GM19324 (cell line): ENCODE measurements around the gene SNCAIP.

Experiments used
- ATAC-seq: cut with Tn5 transposase; IDR thresholded peaks from one replicate; pipeline ENCODE4 v1.9.1; 2021; ENCODE audit warnings: mild to moderate bottlenecking, moderate library complexity; ENCODE audit not compliant: unreplicated experiment, low FRiP score

The SNCAIP gene

DNA sequence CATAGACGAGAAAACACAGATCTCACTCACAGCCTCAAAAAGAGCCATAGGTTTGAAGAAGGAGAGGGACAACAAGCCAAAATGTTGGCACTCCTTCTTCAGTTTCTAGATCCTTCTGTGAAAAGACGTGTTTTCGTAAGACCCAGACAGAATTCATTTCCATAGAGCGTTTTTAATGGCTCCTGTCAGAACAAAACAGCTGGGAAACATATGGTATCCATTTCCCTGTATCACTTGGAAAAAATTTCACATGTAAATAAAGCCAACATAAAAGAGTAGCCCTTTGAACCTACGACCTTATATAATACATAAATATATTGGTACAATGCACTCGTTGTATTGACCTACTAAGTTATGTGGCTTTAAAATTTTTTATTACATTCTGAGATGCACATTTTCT is 108.1 kb downstream of the SNCAIP start:
- no peak for ATAC-seq

DNA sequence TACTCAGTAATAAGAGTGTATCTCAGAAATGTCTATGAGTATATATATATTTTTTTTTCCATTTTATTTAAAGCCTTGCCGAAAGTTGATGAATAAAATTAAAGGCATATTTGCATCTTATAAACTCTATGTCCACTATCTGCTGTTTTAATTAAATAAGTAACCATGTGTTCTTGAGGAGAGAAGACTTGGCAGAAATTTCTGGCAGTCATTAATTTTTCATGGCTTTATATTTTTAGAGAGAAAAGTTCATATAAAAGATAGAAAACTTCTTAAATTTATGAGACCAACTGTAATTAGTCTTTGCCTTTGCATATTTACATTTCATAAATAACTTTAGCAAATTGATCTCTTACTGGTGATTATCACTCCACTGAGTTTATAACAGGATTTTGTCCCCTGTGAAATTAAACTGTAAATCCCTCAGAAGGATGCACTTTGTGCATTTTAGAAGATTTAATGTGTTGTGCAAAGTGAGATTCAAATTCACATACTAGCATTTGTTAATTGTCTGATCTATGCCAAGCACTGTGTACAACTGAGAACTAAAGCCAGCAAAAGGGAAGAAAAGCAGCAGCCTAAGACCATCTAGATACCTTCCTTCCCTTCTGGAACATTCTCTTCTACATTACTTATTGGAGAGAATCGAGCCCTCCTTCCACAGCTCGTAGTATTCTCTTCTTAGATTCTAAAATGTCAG is 108.7 kb downstream of the SNCAIP start:
- no peak for ATAC-seq

DNA sequence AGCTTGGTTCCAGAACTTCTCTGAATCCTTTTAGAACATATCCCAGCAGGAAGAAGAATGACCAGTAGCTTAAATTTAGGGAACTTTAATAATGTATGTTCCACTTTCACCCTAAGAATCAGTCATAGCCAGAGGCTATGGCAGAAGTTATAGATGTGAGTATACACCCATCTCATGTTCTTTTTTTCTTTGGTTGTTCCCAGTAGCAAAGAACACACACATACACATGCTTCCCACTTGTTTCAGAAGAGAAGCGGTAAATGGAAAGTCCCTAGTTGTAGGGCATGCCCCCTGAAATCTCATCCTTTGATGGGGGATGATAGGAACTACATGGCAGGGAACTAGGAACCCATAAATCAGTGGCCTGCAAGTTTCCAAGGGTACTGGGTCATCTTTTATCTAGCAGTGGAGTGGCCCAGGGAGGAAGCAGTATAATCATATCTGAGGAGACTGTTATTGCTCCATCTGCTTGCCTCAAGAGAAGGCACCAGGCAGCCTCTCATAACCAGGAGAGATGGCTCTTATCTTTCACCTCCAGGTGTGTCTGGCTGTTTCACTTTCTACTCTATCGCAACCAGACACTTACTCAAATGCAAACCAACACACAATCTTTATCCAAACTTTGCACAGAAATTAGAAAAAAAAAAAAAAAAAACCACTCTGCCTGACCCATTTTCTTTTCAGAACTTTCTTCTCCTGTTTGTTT is 109.5 kb downstream of the SNCAIP start:
- ATAC-seq, result peak; percentile 86

DNA sequence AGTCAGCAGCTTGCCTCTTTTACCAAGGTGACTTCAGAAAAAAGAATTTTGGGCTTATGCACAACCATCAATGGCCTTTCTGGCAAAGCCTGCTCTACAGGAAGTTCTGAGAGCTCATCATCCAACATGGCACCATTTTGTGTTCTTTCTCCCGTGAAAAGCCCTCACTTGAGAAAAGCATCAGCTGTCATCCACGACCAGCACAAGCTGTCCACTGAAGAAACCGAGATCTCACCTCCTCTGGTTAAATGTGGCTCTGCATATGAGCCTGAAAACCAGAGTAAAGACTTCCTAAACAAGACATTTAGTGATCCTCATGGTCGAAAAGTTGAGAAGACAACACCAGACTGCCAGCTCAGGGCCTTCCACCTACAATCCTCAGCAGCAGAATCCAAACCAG is 111.2 kb downstream of the SNCAIP start:
- ATAC-seq, result no peak

DNA sequence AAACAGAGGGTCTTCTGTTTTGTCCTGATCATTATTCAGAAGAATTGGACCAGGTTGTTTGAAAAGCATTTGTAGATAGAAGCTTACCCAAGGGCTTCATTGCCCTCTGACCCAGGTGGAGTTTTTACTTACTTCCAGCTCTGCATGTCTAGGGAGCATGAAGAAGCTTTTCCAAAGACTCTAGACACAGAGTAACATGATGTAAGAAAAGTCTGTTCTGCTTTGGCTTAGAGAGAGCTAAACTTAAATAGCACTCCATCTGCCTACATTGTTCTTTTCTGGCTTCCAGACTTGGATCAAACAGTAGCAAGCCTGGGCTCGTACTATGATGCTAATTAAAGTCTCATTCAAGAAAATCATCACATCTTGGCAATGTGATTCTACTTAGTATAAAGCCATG is 112.1 kb downstream of the SNCAIP start:
- no peak for ATAC-seq

DNA sequence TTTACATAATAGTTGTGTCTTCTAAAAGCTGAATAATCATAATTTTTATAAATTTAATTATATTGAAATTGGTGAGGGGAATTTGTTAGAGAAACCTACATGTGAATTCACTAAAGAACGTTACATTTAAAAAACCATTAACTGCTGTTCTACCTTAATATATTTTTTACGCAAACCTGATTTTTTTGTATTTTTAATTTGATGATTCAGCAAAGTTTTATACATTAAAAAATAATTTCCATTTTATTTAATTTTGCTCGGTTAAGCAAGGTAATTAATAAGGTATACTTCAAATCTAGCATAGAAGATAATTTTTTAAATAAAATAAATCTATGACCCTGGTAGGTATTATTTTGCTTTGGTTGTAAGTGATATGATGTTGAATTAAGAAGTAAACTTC is 114.3 kb downstream of the SNCAIP start:
- ATAC-seq, result no peak

DNA sequence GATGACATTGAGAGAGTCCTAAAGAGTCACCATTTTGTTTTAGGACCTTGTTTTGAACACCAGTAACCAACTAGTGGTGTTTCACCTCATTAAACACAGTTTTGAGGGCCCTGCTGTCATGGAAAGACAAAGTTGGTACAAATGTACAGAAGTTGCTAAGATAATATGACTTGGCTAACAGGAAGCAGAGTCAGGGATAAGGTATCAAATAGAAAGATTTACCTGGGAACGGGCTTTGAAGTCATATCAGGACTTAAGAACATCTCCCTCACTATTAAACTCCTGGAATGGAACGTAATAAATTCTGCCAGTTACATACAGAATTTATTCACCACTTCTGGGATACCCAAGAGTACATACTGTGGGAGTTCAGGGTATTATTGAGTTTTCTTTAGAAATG is 115.6 kb downstream of the SNCAIP start:
- no peak for ATAC-seq

DNA sequence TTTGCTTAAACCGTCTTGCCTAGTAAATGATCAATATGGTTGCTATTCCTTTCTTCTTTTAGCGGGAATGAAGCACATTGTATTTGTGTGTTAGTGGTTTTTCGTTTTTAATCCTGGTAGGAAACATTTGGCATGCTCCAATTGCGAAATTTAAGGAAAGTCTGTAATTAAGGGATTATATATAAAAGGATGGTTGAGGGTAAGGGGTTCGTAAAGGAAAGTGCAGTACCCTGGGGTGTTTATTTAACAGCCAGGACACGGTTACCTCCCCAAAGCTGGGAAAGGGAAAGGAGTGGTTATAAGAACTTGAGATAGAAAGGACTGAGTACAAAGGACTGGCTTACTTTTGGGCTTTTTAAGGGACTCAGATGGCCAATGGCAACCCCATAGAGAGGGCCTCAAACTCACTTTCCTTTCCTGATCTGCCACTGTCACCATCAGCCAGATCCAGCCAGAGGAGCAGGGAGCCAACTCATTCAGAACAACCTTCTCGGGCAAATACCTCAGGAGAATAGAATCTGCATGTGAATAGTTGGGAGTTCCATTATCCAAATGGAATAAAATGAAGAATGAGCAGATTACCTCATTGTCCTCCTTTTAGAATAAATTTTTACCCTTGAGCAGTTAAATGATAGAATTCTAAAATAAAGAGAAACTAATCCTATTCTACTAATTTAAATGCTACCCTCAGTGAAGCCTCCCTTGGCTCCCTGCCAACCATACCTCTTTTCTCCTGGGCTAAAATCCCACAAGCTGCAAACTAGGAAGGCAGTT is 117.7 kb downstream of the SNCAIP start:
- ATAC-seq, result no peak

DNA sequence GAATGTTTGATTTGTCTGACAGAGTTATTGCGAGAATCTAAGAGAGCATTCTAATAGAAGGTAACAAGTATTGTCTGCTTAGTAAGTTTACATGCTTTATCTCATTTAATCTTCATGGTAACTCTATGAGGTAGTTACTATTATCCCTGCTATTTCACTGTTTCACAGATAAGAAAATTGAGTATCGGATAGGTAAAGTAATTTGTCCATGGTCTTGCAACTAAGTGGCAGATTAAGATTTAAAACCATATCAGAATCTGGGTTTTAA is 118.2 kb downstream of the SNCAIP start:
- ATAC-seq, result no peak

DNA sequence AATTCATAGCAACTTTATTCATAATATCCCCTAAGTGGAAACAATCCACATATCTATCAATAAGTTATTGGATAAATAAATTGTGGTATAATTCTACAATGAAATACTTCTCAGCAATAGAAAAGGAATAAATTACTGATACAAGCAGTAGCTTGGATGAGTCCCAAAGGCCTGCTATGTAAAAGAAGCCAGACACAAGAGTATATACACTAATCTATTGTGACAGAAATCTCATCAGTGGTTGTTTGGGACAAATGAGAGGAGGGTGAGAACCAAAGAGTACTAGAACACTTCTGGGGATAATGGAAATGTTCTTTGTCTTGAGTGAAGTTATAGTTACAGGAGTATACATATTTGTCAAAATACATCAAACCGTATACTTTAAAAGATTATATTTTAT is 119.3 kb downstream of the SNCAIP start:
- ATAC-seq, result no peak

DNA sequence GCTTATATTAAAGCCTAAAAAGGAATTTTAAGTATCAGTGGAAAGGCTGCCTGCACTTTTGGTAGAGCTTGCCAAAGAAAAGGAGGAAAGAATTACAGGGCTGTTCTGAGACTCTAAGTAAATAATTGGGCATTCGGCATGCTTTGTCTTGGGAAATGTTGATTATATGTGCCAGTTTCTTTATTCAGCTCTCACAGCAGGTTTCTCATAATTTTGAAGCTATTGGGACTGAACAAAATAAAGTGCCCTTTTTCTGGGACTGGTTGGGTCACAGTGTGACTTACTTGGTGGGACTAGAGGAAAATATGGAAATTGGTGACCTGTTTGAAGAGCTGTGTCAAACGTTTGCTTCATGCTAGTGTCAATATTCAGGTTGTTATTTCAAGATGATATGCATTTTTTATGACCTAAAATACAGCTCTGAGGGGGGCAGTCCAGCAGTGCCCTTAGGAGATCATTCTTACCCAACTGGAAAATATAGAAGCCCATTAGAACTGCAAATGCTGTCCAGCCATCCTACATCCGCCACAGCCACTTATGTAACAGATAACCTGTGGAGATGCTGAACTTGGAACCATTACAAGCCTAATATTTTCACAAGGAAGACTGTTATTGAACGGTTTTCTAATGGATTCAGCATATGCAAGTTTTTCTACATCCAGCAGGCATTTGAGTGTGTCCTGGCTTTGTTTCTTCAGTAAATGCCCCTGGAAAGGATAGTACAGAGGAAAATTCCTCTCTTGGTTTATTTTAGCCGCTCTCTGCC is 122.4 kb downstream of the SNCAIP start:
- no peak for ATAC-seq

DNA sequence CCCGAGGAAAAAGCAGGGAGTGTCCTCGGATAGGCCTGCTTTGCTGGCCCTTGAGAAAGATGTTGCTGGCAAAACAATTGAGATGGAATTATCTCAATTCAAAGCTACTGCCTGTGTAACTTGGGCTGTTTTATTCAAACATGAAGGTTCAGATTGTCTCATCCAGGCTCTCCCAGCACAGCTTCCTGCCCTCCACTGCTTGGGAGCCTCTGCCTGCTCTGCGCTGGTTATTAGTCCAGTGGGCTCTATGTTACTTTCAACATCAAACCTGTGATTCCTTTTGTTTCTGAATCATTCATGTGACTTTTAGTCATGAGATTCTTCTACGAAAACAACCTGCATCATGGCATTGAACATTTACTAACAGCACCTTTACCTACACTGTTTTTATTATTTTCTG is 123.2 kb downstream of the SNCAIP start:
- ATAC-seq, result no peak

DNA sequence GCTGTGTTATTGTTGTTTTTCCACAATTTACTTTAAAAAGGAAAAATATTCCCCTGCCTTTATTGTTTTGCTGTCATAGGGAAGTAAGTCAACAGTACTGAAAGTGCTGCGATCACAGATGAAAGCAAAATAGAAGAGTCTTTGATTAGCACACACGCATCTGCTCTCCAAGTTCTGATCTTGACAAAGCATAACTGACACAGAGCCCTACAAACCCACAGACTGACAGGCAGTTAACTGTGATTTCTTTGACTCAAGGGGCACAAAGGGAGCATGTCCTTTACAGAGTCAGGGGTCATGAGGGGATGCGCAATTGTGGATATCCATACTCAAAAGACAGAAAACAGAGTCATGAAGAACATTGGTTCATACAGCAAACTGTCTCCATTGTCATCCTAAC is 123.7 kb downstream of the SNCAIP start:
- no peak for ATAC-seq

DNA sequence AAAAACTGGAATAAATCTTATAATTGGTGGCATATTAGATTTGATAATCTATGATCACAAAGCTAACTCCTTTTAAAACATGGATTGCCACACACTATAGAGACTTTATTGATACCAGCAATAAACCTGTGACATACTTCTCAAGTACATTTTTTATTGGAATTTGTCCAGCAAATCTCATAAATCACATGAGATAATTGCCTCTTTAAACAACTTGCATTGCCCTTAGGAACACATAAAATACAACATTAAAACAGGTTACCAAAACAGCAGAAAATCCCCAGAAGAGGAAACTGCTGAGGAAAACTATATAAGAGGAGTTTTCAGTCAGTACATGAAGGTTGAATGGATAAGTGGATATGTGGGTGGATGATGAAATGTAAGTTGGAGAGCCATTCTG is 124.6 kb downstream of the SNCAIP start:
- no peak for ATAC-seq

DNA sequence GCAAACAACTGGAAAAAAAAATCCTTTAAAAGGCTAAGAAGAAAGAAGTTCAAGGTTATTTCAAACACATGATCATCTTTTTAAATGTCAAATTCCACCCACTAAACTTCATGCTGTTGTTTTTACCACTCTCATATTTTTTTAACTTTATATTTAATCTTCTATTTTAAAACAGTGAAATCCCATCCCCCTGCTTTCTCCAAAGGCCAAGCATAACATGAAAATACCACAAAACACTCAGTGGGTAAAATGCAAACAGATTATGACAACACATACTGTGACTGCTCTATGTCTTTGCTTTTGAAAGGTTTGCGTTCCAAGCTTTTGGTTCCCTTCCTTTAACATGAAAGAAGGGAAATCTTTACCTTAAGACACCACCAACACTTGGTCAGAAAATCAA is 127.6 kb downstream of the SNCAIP start:
- no peak for ATAC-seq

DNA sequence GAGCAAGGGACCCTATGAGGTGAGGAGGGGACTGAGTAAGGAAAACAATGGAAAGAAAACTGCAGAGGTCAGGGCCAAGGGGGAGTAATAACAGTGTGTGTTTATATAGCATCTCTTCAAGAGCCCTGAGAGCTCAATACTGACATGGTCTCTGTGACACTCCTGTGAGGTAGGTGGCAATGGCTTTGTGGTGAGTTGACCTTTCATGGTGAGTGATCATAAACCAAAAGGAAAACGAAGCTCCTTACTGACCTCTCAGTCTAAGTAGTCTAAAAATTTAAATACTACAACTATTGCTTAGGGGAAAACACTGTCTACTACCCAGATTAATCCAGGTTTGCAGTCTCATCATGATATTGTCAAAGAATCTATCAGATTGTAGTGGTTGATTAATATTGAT is 130.9 kb downstream of the SNCAIP start:
- ATAC-seq, result no peak

DNA sequence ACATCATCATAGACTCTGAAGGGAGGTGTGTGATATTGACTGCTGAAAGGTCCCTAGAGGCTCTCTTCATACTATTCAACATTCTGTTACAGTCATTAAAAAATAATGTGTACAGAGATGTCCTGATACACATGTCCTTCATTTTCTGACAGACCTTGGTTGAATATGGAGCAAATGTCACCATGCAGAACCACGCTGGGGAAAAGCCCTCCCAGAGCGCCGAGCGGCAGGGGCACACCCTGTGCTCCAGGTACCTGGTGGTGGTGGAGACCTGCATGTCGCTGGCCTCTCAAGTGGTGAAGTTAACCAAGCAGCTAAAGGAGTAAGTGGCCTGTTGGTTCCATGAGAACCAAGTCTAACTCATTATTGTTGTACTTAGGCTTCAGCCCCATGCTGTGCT is 132.4 kb downstream of the SNCAIP start:
- ATAC-seq, result no peak

DNA sequence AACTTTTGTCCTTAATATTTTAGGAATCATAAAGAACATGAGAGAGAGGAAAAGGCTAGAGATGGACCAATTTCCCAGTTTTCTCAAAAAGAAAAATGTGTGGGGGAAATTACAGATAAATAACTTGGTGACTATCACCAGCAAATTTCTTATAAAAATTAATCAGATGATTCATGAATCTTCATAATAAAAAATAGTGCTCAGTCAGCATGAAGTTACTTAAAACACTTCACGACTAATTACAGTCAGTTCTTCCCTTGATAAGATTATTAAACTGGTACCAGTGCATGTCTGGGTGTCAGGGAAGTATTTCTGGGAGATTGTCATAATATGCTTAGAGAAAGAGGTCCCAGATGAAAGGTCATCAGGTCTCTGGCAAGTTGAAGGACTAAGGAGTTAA is 133.0 kb downstream of the SNCAIP start:
- ATAC-seq, result no peak

DNA sequence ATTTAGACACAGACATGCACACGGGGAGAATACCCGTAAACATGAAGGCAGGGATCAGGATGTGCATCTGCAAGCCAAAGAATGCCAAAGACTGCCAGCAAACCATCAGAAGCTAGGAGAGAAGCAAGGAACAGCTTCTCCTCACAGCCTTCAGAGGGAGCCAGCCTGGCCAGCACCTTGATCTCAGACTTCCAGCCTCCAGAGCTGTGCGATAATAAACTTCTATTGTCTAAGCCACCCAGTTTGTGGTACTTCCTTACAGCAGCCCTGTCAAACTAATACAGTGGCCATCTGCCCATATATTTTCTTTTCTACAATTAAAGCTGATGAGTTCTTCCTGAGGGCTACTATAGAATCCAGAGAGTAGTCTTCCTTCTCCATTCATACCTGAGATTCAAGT is 135.0 kb downstream of the SNCAIP start:
- ATAC-seq, result no peak

DNA sequence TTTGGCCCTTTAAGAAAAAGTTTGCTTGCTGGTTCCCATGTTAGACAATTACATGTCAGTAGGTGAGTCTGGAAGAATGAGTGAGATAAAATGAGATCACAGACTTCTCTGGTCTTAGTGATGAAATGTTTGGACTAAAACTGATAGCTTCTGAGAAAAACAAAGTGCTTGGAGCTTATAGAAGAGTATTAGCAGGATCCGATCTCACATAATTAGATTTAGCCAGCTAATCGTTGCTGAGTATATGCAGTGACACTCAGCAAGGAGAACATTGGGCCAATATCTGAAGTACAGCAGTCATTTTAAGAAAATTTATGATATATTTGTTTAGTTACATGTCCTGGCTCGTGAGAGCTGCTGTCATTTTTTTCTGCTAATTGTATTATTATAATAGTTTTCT is 135.8 kb downstream of the SNCAIP start:
- no peak for ATAC-seq

DNA sequence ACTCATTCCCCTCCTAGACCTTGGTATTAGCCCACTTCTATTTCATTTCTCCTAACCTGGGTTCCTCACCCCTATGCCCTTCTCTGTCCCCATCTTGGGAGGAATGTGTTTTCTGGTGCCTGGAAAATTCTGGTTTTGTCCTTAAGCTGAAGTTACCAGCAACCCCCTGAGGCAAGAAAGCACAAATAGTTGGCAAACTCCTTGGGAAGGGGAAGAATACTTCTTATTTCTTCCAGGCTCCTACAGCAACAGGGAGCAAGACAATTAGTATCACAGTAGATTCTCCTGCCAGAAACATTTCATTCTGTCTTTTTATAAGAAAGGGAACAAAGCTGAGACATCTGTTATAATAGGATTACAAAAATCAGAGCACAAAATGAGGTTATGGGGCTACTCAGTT is 142.5 kb downstream of the SNCAIP start:
- ATAC-seq, result no peak
